ENCODE results near the gene ART3. TPM values are rescaled to one million over a fixed set of nuclear protein-coding genes. Genes with fewer than 3 reads are reported as not detected.

ART3 gene
- total and polyA plus RNA-seq, 9 of the 15 experiments (the other 6 are each of a cell fraction or from before 2014, with no cell fraction given): 0.69 to 1.4 (median 1.1) TPM; not detected in 1

DNA sequence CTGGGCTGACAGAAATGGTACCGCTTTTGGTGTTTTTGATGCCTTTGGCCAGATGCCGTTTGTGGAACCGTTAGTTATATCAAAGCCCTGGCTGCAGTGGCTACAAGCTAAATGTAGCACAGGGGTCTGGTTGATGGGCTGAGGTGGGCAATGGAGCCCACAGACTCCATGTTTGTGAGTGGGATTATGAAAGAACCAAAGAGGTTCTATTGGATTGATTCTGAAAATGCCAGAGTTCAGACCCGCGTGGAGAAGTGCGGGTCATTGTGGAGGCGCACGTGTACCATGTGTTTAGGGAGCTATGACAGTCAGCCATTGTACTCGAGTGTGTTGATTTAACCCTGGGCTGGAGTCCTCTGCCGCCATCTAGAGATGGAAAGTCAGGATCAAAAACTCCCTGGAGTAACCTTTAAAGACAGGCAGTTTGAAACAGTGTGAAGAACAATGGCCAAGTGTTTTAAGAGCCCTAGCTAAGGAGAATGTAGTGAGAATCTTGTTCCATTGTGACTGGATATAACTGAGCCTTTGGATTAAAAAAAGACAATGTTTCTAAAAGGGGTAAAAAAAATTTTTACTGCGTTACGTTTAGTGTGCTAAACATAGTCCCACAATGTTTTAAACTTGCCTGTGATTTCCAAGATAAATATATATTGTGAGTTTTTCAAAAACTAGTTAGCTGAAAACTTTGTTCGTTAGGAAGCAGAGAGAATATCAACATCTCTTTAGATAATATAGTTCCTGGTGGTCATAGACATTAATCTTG lies 12.7 kb downstream of the ART3 start (continued):
- no peak for TF ChIP-seq NONO (IDR thresholded peaks at IDR 0.05; ENCODE audit: low read depth in 2 of 2, low read length in 1 of 2)
- TF ChIP-seq, protein P1, sequence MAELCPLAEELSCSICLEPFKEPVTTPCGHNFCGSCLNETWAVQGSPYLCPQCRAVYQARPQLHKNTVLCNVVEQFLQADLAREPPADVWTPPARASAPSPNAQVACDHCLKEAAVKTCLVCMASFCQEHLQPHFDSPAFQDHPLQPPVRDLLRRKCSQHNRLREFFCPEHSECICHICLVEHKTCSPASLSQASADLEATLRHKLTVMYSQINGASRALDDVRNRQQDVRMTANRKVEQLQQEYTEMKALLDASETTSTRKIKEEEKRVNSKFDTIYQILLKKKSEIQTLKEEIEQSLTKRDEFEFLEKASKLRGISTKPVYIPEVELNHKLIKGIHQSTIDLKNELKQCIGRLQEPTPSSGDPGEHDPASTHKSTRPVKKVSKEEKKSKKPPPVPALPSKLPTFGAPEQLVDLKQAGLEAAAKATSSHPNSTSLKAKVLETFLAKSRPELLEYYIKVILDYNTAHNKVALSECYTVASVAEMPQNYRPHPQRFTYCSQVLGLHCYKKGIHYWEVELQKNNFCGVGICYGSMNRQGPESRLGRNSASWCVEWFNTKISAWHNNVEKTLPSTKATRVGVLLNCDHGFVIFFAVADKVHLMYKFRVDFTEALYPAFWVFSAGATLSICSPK (IDR thresholded peaks at IDR 0.05; ENCODE audit: borderline replicate concordance): no peak
- TF ChIP-seq, protein P2, sequence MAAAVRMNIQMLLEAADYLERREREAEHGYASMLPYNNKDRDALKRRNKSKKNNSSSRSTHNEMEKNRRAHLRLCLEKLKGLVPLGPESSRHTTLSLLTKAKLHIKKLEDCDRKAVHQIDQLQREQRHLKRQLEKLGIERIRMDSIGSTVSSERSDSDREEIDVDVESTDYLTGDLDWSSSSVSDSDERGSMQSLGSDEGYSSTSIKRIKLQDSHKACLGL (CRISPR knock-in tag; IDR thresholded peaks at IDR 0.05; ENCODE audit: borderline replicate concordance, poor library complexity, severe bottlenecking): no peak
- no peak for TF ChIP-seq CBFA2T3 (IDR thresholded peaks at IDR 0.05)
- TF ChIP-seq NFRKB (IDR thresholded peaks at IDR 0.05; ENCODE audit: low read depth): peak; percentile 57; the same call in 1 of the 2 replicates
- TF ChIP-seq ARID4B (CRISPR knock-in tag; IDR thresholded peaks at IDR 0.05): no peak
- no peak for TF ChIP-seq ZFP36 (IDR thresholded peaks at IDR 0.05; ENCODE audit: low read depth, low read length, partially characterized antibody)
- TF ChIP-seq, protein P3, sequence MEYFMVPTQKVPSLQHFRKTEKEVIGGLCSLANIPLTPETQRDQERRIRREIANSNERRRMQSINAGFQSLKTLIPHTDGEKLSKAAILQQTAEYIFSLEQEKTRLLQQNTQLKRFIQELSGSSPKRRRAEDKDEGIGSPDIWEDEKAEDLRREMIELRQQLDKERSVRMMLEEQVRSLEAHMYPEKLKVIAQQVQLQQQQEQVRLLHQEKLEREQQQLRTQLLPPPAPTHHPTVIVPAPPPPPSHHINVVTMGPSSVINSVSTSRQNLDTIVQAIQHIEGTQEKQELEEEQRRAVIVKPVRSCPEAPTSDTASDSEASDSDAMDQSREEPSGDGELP (CRISPR knock-in tag; IDR thresholded peaks at IDR 0.05; ENCODE audit: borderline replicate concordance): peak; percentile 40; the same call in 1 of the 2 replicates
- no peak for TF ChIP-seq POLR2G (IDR thresholded peaks at IDR 0.05; ENCODE audit: low read depth, low read length)
- TF ChIP-seq MBD1 (CRISPR knock-in tag; IDR thresholded peaks at IDR 0.05): no peak
- TF ChIP-seq NFE2L1 (tag; IDR thresholded peaks at IDR 0.05; ENCODE audit: borderline replicate concordance, low read depth): no peak
- 0 out of 4 replicates have a peak, but pooled peaks of 1 of the 2 experiments have one; percentile 25 for TF ChIP-seq NRF1 (conservative IDR thresholded peaks at IDR 0.05 in 1 of 2, IDR thresholded peaks at IDR 0.05 in 1 of 2)
- TF ChIP-seq, protein P4, sequence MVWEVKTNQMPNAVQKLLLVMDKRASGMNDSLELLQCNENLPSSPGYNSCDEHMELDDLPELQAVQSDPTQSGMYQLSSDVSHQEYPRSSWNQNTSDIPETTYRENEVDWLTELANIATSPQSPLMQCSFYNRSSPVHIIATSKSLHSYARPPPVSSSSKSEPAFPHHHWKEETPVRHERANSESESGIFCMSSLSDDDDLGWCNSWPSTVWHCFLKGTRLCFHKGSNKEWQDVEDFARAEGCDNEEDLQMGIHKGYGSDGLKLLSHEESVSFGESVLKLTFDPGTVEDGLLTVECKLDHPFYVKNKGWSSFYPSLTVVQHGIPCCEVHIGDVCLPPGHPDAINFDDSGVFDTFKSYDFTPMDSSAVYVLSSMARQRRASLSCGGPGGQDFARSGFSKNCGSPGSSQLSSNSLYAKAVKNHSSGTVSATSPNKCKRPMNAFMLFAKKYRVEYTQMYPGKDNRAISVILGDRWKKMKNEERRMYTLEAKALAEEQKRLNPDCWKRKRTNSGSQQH (CRISPR knock-in tag; IDR thresholded peaks at IDR 0.05): no peak
